ENCODE results near the gene SPATS2L.

The SPATS2L gene

GRCh38 chr2:200472853-200473464, 166.5 kb downstream of the SPATS2L start:
- DNase-seq: no peak

GRCh38 chr2:200475795-200476194, 169.3 kb downstream of the SPATS2L start:
- DNase-seq: no peak

- no peak for DNase-seq
Observed at GRCh38 chr2:200476836-200477235, 170.3 kb downstream of the SPATS2L start.

GRCh38 chr2:200477667-200478131, 171.2 kb downstream of the SPATS2L start:
- DNase-seq: no peak

GRCh38 chr2:200479692-200480265, 173.3 kb downstream of the SPATS2L start:
- no peak for DNase-seq

GRCh38 chr2:200482194-200482593, 175.7 kb downstream of the SPATS2L start:
- DNase-seq: no peak

- peak; percentile 3 for DNase-seq
Observed at GRCh38 chr2:200483729-200484198, 177.3 kb downstream of the SPATS2L start.

- DNase-seq: no peak
Observed at GRCh38 chr2:200484934-200485333, 178.4 kb downstream of the SPATS2L start.

GRCh38 chr2:200486529-200486928, 180.0 kb downstream of the SPATS2L start:
- DNase-seq: no peak

GRCh38 chr2:200488169-200488568, 181.7 kb downstream of the SPATS2L start:
- DNase-seq: no peak

- DNase-seq: no peak
Observed at GRCh38 chr2:200490001-200490400, 183.5 kb downstream of the SPATS2L start.

- no peak for DNase-seq
Observed at GRCh38 chr2:200492656-200493055, 186.2 kb downstream of the SPATS2L start.

GRCh38 chr2:200494048-200494447, 187.6 kb downstream of the SPATS2L start:
- DNase-seq: no peak

- no peak for DNase-seq
Observed at GRCh38 chr2:200496696-200497095, 190.2 kb downstream of the SPATS2L start.

GRCh38 chr2:200498402-200499162, 192.1 kb downstream of the SPATS2L start:
- DNase-seq: no peak

- no peak for DNase-seq
Observed at GRCh38 chr2:200502196-200502595, 195.7 kb downstream of the SPATS2L start.

GRCh38 chr2:200506679-200507078, 200.2 kb downstream of the SPATS2L start:
- DNase-seq: no peak

GRCh38 chr2:200507179-200507578, 200.7 kb downstream of the SPATS2L start:
- no peak for DNase-seq

- no peak for DNase-seq
Observed at GRCh38 chr2:200509235-200509611, 202.7 kb downstream of the SPATS2L start.

GRCh38 chr2:200509612-200510433, 203.3 kb downstream of the SPATS2L start, which contains the start of gene KCTD18:
TSS of gene KCTD18 (minus strand) at chr2:200510068. CDS start at chr2:200507016, 3,052 bp downstream.
- peak; percentile 63 for DNase-seq

GRCh38 chr2:200515155-200515554, 208.7 kb downstream of the SPATS2L start:
- no peak for DNase-seq

GRCh38 chr2:200523158-200523557, 216.7 kb downstream of the SPATS2L start:
- no peak for DNase-seq

- no peak for DNase-seq
Observed at GRCh38 chr2:200523604-200524003, 217.1 kb downstream of the SPATS2L start.

Measured in NCI-H1436 (cell line).